HCT116 (cell line): Measurements from ENCODE around the gene F2RL2. TPM values are rescaled to one million over a fixed set of nuclear protein-coding genes. Genes with fewer than 3 reads are reported as not detected.

Experiments used
- ATAC-seq: fragments of 200-7000 bp; cut with Tn5 transposase; 2 replicates; pipeline ENCODE4 v1.9.1; 2020; ENCODE audit warnings: mild to moderate bottlenecking, moderate library complexity
- BruUV-seq: library from RNA; stranded (reverse); fragments of 400-500 nt; replicated peaks from 2 replicates; lab custom pipeline; 2021; lab: Mats Ljungman, UMichigan
- CTCF ChIA-PET: fragments of 300-600 bp; sonication (Branson Sonifier 250); formaldehyde crosslinking; loops from one replicate; lab custom pipeline; 2021; ENCODE audit warnings: antibody characterized with exemption; lab: Charles Lee
- POLR2A ChIA-PET: fragments of 300-600, 350-600 bp; sonication (Branson Sonifier 250); formaldehyde crosslinking; loops from one replicate; lab custom pipeline; 2021; ENCODE audit warnings: antibody characterized with exemption; lab: Charles Lee
- RAD21 ChIA-PET, 2 experiments: fragments of 300-600 bp; sonication (Branson Sonifier 250); formaldehyde crosslinking; loops; one replicate each; lab custom pipeline; 2023; ENCODE audit warnings: low total read pairs in 2 of 2; ENCODE audit not compliant: uncharacterized antibody in 2 of 2, unreplicated experiment in 2 of 2, low non-redundant PET in 1 of 2; lab: Charles Lee
- DNase-seq: peaks from one replicate; pipeline ENCODE4 v3.0.0-alpha.2; 2010; ENCODE audit warnings: low read depth, low spot score
- H2AFZ ChIP-seq: fragments of 200-600 bp; shearing (Covaris generic), sonication (generic); 2 replicates; pipeline ENCODE4 v1.6.1; 2017; ENCODE audit warnings: low read depth, mixed run types, mixed read lengths, antibody characterized with exemption, low read length; ENCODE audit not compliant: poor library complexity, severe bottlenecking
- H3K27ac ChIP-seq: 2 replicates; pipeline ENCODE4 v1.5.1; 2012; ENCODE audit warnings: low read depth, low read length
- H3K27me3 ChIP-seq: fragments of 200-600 bp; sonication (generic); 2 replicates; pipeline ENCODE4 v1.6.1; 2016; ENCODE audit warnings: mixed run types, low read length, mixed read lengths; ENCODE audit not compliant: insufficient read depth
- H3K36me3 ChIP-seq, 2 experiments: fragments of 200-500 bp in 1 of 2; fragments of 200-600 bp in 1 of 2; sonication (Bioruptor generic) in 1 of 2; sonication (generic) in 1 of 2; 2 replicates each; pipeline versions ENCODE4 v1.5.1 to v1.6.1; 2014 to 2016; ENCODE audit warnings: low read length in 2 of 2, inconsistent platforms in 1 of 2, mixed read lengths in 1 of 2, mixed run types in 1 of 2; ENCODE audit not compliant: insufficient read depth in 2 of 2, control insufficient read depth in 1 of 2
- H3K4me1 ChIP-seq, 2 experiments: fragments of 200-600 bp in 1 of 2; sonication (generic) in 1 of 2; 2 replicates each; pipeline versions ENCODE4 v1.5.1 to v1.6.1; 2012 to 2017; ENCODE audit warnings: low read length in 2 of 2, inconsistent platforms in 1 of 2, mild to moderate bottlenecking in 1 of 2, mixed read lengths in 1 of 2, mixed run types in 1 of 2, moderate library complexity in 1 of 2; ENCODE audit not compliant: insufficient read depth in 2 of 2, control insufficient read depth in 1 of 2
- H3K4me2 ChIP-seq: fragments of 200-600 bp; sonication (generic); 2 replicates; pipeline ENCODE4 v1.6.1; 2017; ENCODE audit warnings: mixed run types, low read length, mixed read lengths
- H3K4me3 ChIP-seq, 2 experiments: fragments of 200-600 bp in 1 of 2; sonication (generic) in 1 of 2; replicated peaks in 1 of 2; 2 replicates each; pipeline ENCODE4 v1.5.1; 2011 to 2016; ENCODE audit warnings: low read length in 2 of 2, control low read depth in 1 of 2, low read depth in 1 of 2, mild to moderate bottlenecking in 1 of 2, mixed read lengths in 1 of 2, mixed run types in 1 of 2
- H3K79me2 ChIP-seq: fragments of 200-600 bp; sonication (generic); 2 replicates; pipeline ENCODE4 v1.6.1; 2017; ENCODE audit warnings: mild to moderate bottlenecking, mixed run types, low read length, moderate library complexity, mixed read lengths; ENCODE audit not compliant: insufficient read depth
- H3K9ac ChIP-seq: fragments of 200-600 bp; sonication (generic); 2 replicates; pipeline ENCODE4 v1.6.1; 2016; ENCODE audit warnings: low read length, mixed read lengths
- H3K9me2 ChIP-seq: fragments of 200-600 bp; sonication (generic), shearing (Covaris generic); 2 replicates; pipeline ENCODE4 v1.6.1; 2017; ENCODE audit warnings: mixed run types, mild to moderate bottlenecking, moderate library complexity; ENCODE audit not compliant: insufficient read depth
- H3K9me3 ChIP-seq, 2 experiments: fragments of 200-500 bp in 1 of 2; fragments of 200-600 bp in 1 of 2; sonication (Bioruptor generic) in 1 of 2; sonication (generic) in 1 of 2; 2 replicates each; pipeline ENCODE4 v1.6.1; 2014 to 2017; ENCODE audit warnings: low read length in 2 of 2, mixed read lengths in 2 of 2, inconsistent platforms in 1 of 2, low read depth in 1 of 2, mild to moderate bottlenecking in 1 of 2, mixed run types in 1 of 2, moderate library complexity in 1 of 2; ENCODE audit not compliant: control insufficient read depth in 1 of 2, insufficient read depth in 1 of 2
- H4K20me1 ChIP-seq: fragments of 200-600 bp; sonication (generic), shearing (Covaris generic); 2 replicates; pipeline ENCODE4 v1.6.1; 2017; ENCODE audit warnings: mixed run types, mild to moderate bottlenecking, moderate library complexity; ENCODE audit not compliant: insufficient read depth
- CBX3 ChIP-seq: IDR thresholded peaks from 2 replicates; pipeline ENCODE4 v1.6.1; 2012; ENCODE audit warnings: low read depth
- CEBPB ChIP-seq: IDR thresholded peaks from 2 replicates; pipeline ENCODE4 v1.6.1; 2012; ENCODE audit warnings: low read depth
- EGR1 ChIP-seq: IDR thresholded peaks from 2 replicates; pipeline ENCODE4 v1.6.1; 2012; ENCODE audit warnings: low read depth
- ELF1 ChIP-seq: IDR thresholded peaks from 2 replicates; pipeline ENCODE4 v1.6.1; 2012; ENCODE audit warnings: low read depth, borderline replicate concordance
- EZH2 ChIP-seq: fragments of 200-600 bp; sonication (generic); IDR thresholded peaks from 2 replicates; pipeline ENCODE4 v1.6.1; 2017; ENCODE audit warnings: antibody characterized with exemption, mixed run types
- EZH2phosphoT487 ChIP-seq: fragments of 200-600 bp; IDR thresholded peaks from 2 replicates; pipeline ENCODE4 v1.6.1; 2018; ENCODE audit warnings: antibody characterized with exemption, borderline replicate concordance
- FOSL1 ChIP-seq: IDR thresholded peaks from 2 replicates; pipeline ENCODE4 v1.6.1; 2012; ENCODE audit warnings: low read depth
- JUND ChIP-seq: IDR thresholded peaks from 2 replicates; pipeline ENCODE4 v1.6.1; 2012
- POLR2A ChIP-seq: IDR thresholded peaks from 2 replicates; pipeline ENCODE4 v1.7.0; 2011; ENCODE audit warnings: borderline replicate concordance; ENCODE audit not compliant: insufficient read depth, insufficient read length; ENCODE audit errors: extremely low read depth
- RAD21 ChIP-seq: IDR thresholded peaks from 2 replicates; pipeline ENCODE4 v1.6.1; 2012; ENCODE audit warnings: low read depth, mild to moderate bottlenecking
- SIN3A ChIP-seq: IDR thresholded peaks from 2 replicates; pipeline ENCODE4 v1.6.1; 2012; ENCODE audit warnings: low read depth
- SP1 ChIP-seq: IDR thresholded peaks from 2 replicates; pipeline ENCODE4 v1.6.1; 2012; ENCODE audit warnings: low read depth
- SRF ChIP-seq: IDR thresholded peaks from 2 replicates; pipeline ENCODE4 v1.6.1; 2012; ENCODE audit warnings: low read depth
- TCF7L2 ChIP-seq: IDR thresholded peaks from 2 replicates; pipeline ENCODE4 v1.7.0; 2011; ENCODE audit warnings: borderline replicate concordance, inconsistent platforms; ENCODE audit not compliant: insufficient read depth, insufficient read length; ENCODE audit errors: extremely low read depth
- YY1 ChIP-seq: IDR thresholded peaks from 2 replicates; pipeline ENCODE4 v1.6.1; 2011; ENCODE audit warnings: low read length, low read depth, moderate library complexity, mild to moderate bottlenecking; ENCODE audit not compliant: insufficient replicate concordance; ENCODE audit errors: extremely low read depth
- intact Hi-C: fragments of 100-400 bp; cut with micrococcal nuclease; formaldehyde crosslinking; loops from 2 replicates; pipeline ENCODE4 v1.10.0; 2022
- total RNA-seq: library from RNA; stranded (reverse); gene quantifications from one replicate; pipeline ENCODE4 v1.2.1, GENCODE V29; 2021; ENCODE audit not compliant: unreplicated experiment
- TF ChIP-seq, protein P1 (sequence below), 3 experiments: fragments of 200-600 bp in 1 of 3; sonication (generic) in 1 of 3; IDR thresholded peaks in 2 of 3; conservative IDR thresholded peaks in 1 of 3; 2 replicates each; pipeline ENCODE4 v1.5.1; 2012 to 2017; ENCODE audit warnings: low read depth in 2 of 3, low read length in 2 of 3, antibody characterized with exemption in 1 of 3, borderline replicate concordance in 1 of 3, control low read depth in 1 of 3, mild to moderate bottlenecking in 1 of 3, mixed read lengths in 1 of 3, mixed run types in 1 of 3, moderate library complexity in 1 of 3; ENCODE audit not compliant: insufficient read depth in 1 of 3
- TF ChIP-seq, protein P2 (sequence below): IDR thresholded peaks from 2 replicates; pipeline ENCODE4 v1.6.1; 2012
- TF ChIP-seq, protein P3 (sequence below): IDR thresholded peaks from 2 replicates; pipeline ENCODE4 v1.6.1; 2012
- TF ChIP-seq, protein P4 (sequence below): IDR thresholded peaks from 2 replicates; pipeline ENCODE4 v1.6.1; 2011; ENCODE audit warnings: mild to moderate bottlenecking, low read length, moderate library complexity; ENCODE audit not compliant: insufficient replicate concordance; ENCODE audit errors: extremely low read depth

The F2RL2 gene
- total RNA-seq, 1 experiment from 2014 or later, result 0.07 TPM

DNA sequence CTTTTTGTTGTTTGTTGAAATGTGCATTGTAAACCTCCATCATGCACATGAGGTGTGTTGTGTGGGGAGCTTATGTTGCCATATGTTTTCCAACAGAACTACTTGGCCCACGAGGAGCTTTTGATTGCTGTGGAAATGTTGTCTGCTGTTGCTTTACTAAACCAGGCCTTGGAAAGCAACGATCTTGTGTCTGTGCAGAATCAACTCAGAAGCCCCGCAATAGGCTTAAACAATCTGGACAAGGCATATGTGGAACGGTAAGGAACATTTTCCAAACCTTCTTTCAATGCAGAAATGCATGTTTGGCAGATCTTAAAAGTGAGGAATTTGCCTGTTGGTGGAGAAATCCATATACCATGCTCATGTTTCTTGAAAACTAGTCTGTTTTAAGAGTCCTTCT is 22.5 kb downstream of the F2RL2 start (continued):
- TF ChIP-seq, protein P1, sequence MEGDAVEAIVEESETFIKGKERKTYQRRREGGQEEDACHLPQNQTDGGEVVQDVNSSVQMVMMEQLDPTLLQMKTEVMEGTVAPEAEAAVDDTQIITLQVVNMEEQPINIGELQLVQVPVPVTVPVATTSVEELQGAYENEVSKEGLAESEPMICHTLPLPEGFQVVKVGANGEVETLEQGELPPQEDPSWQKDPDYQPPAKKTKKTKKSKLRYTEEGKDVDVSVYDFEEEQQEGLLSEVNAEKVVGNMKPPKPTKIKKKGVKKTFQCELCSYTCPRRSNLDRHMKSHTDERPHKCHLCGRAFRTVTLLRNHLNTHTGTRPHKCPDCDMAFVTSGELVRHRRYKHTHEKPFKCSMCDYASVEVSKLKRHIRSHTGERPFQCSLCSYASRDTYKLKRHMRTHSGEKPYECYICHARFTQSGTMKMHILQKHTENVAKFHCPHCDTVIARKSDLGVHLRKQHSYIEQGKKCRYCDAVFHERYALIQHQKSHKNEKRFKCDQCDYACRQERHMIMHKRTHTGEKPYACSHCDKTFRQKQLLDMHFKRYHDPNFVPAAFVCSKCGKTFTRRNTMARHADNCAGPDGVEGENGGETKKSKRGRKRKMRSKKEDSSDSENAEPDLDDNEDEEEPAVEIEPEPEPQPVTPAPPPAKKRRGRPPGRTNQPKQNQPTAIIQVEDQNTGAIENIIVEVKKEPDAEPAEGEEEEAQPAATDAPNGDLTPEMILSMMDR (IDR thresholded peaks at IDR 0.05 in 2 of 3, conservative IDR thresholded peaks at IDR 0.05 in 1 of 3; ENCODE audit: borderline replicate concordance in 1 of 3, insufficient read depth in 1 of 3, low read depth in 2 of 3, low read length in 2 of 3), result no peak
- TF ChIP-seq, protein P2, sequence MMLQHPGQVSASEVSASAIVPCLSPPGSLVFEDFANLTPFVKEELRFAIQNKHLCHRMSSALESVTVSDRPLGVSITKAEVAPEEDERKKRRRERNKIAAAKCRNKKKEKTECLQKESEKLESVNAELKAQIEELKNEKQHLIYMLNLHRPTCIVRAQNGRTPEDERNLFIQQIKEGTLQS, result no peak
- no peak for TF ChIP-seq CEBPB

DNA sequence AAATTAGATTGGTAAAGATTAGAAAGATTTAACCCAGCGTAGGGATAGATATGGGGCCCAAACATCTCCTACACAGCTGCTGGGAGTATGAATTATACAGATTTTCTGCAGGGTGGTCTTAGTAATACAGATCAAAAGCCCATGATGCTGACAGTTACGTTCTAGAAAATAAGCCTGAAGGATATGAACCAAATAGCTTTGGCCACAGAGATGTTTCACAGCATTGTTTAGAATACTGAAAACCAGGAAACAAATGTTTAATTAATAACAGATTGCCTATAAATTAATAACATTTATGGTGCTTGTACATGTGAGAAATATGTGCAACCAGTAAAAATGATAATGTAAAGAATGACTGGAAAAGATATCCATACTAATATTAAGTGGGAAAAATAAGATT is 24.7 kb downstream of the F2RL2 start:
- Histone ChIP-seq H3K9me2 (no peaks in the 10 kb centered on the region), H3K27ac (no peak overlapping the region), H3K9ac (no peak overlapping the region), H3K4me2 (no peak overlapping the region), H2AFZ (no peak overlapping the region), H3K9me3 (no peaks in the 10 kb centered on the region), H4K20me1 (no peaks in the 10 kb centered on the region), H3K79me2 (no peaks in the 10 kb centered on the region), H3K36me3 (no peaks in the 10 kb centered on the region), H3K4me3 (no peak overlapping the region), H3K27me3 (no peaks in the 10 kb centered on the region), H3K4me1 (no peaks in the 10 kb centered on the region)
- no TSS peak for BruUV-seq
- RAD21 ChIA-PET, result no interaction called here
- TF ChIP-seq SRF (no peak), ELF1 (no peak), RAD21 (no peak), YY1 (no peak), TCF7L2 (no peak), JUND (no peak), CEBPB (no peak), SIN3A (no peak), EGR1 (no peak), CBX3 (no peak), EZH2phosphoT487 (no peak), FOSL1 (no peak), POLR2A (no peak), EZH2 (no peak), SP1 (no peak)
- TF ChIP-seq, protein P1 (IDR thresholded peaks at IDR 0.05 in 2 of 3, conservative IDR thresholded peaks at IDR 0.05 in 1 of 3; ENCODE audit: borderline replicate concordance in 1 of 3, insufficient read depth in 1 of 3, low read depth in 2 of 3, low read length in 2 of 3), result no peak
- TF ChIP-seq, protein P3, sequence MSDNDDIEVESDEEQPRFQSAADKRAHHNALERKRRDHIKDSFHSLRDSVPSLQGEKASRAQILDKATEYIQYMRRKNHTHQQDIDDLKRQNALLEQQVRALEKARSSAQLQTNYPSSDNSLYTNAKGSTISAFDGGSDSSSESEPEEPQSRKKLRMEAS, result no peak
- TF ChIP-seq, protein P4, sequence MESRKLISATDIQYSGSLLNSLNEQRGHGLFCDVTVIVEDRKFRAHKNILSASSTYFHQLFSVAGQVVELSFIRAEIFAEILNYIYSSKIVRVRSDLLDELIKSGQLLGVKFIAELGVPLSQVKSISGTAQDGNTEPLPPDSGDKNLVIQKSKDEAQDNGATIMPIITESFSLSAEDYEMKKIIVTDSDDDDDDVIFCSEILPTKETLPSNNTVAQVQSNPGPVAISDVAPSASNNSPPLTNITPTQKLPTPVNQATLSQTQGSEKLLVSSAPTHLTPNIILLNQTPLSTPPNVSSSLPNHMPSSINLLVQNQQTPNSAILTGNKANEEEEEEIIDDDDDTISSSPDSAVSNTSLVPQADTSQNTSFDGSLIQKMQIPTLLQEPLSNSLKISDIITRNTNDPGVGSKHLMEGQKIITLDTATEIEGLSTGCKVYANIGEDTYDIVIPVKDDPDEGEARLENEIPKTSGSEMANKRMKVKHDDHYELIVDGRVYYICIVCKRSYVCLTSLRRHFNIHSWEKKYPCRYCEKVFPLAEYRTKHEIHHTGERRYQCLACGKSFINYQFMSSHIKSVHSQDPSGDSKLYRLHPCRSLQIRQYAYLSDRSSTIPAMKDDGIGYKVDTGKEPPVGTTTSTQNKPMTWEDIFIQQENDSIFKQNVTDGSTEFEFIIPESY, result no peak
- TF ChIP-seq, protein P2, result no peak
- CTCF ChIA-PET, result interaction anchor here (1.0 to 5.3 kb wide), 3 partner anchors 15 to 174 kb away, joined by 3 to 111 read pairs (median 3); no protein-coding TSS in a partner anchor
- no peak for DNase-seq
- POLR2A ChIA-PET, result no interaction called here
- ATAC-seq, result no peak
- intact Hi-C loops, result no loop called here
